GM19395 (cell line): Measurements from ENCODE around the gene PLEKHH1.
A peak's percentile ranks its signal among the peaks of the same experiment; 100 is the strongest.

Experiments
- ATAC-seq: cut with Tn5 transposase; IDR thresholded peaks from one replicate; pipeline ENCODE4 v1.9.1; 2021; ENCODE audit warnings: mild to moderate bottlenecking, moderate library complexity; ENCODE audit not compliant: unreplicated experiment

PLEKHH1 gene

GRCh38 chr14:67532998-67533753 is at the start of gene PLEKHH1:
Gene PLEKHH1, plus strand, starts transcription at chr14:67533290. Its CDS starts 8,578 bp downstream, at chr14:67541868.
- no peak for ATAC-seq

GRCh38 chr14:67483579-67484285 is 49.4 kb upstream of the PLEKHH1 start:
- ATAC-seq, result no peak

- no peak for ATAC-seq
Measured at GRCh38 chr14:67485501-67486095, 47.5 kb upstream of the PLEKHH1 start.

GRCh38 chr14:67486890-67487289 is 46.2 kb upstream of the PLEKHH1 start:
- ATAC-seq, result no peak

- no peak for ATAC-seq
Measured at GRCh38 chr14:67487332-67487731, 45.8 kb upstream of the PLEKHH1 start.

GRCh38 chr14:67487937-67488893 is 44.9 kb upstream of the PLEKHH1 start, which contains the start of gene TMEM229B:
Gene TMEM229B, minus strand, starts transcription at chr14:67488721. Its CDS starts 14,798 bp downstream, at chr14:67473923.
- peak; percentile 87 for ATAC-seq

GRCh38 chr14:67490196-67490595 is 42.9 kb upstream of the PLEKHH1 start:
- ATAC-seq, result no peak

- ATAC-seq, result no peak
Measured at GRCh38 chr14:67491285-67491684, 41.8 kb upstream of the PLEKHH1 start.

GRCh38 chr14:67491741-67492507 is 41.2 kb upstream of the PLEKHH1 start:
- no peak for ATAC-seq

GRCh38 chr14:67492538-67492937 is 40.6 kb upstream of the PLEKHH1 start:
- no peak for ATAC-seq

- peak; percentile 64 for ATAC-seq
Measured at GRCh38 chr14:67493092-67493717, 39.9 kb upstream of the PLEKHH1 start.

GRCh38 chr14:67495827-67496226 is 37.3 kb upstream of the PLEKHH1 start:
- ATAC-seq, result no peak

- no peak for ATAC-seq
Measured at GRCh38 chr14:67497216-67497615, 35.9 kb upstream of the PLEKHH1 start.

GRCh38 chr14:67497716-67498115 is 35.4 kb upstream of the PLEKHH1 start:
- no peak for ATAC-seq

GRCh38 chr14:67500981-67501380 is 32.1 kb upstream of the PLEKHH1 start:
- ATAC-seq, result no peak

GRCh38 chr14:67501670-67502069 is 31.4 kb upstream of the PLEKHH1 start:
- no peak for ATAC-seq

- ATAC-seq, result no peak
Measured at GRCh38 chr14:67502867-67503266, 30.2 kb upstream of the PLEKHH1 start.

GRCh38 chr14:67503331-67503730 is 29.8 kb upstream of the PLEKHH1 start:
- no peak for ATAC-seq

GRCh38 chr14:67505254-67505653 is 27.8 kb upstream of the PLEKHH1 start:
- no peak for ATAC-seq
